IPS-18a (cell line): ENCODE data around the gene GRIP2.

Source experiments
- H3K27ac ChIP-seq: one replicate; pipeline ENCODE4 v1.5.1; 2013; ENCODE audit warnings: low read length
- H3K27me3 ChIP-seq: one replicate; pipeline ENCODE4 v1.6.1; 2013; ENCODE audit warnings: mild to moderate bottlenecking, low read length; ENCODE audit not compliant: control insufficient read depth, insufficient read depth
- H3K36me3 ChIP-seq: one replicate; pipeline ENCODE4 v1.6.1; 2013; ENCODE audit warnings: low read depth, low read length; ENCODE audit not compliant: control insufficient read depth
- H3K4me1 ChIP-seq: one replicate; pipeline ENCODE4 v1.6.1; 2013; ENCODE audit warnings: low read depth, low read length; ENCODE audit not compliant: control insufficient read depth
- H3K4me3 ChIP-seq: one replicate; pipeline ENCODE4 v1.5.1; 2013; ENCODE audit warnings: low read length
- H3K9ac ChIP-seq: one replicate; pipeline ENCODE4 v1.6.1; 2013; ENCODE audit warnings: mild to moderate bottlenecking, low read length, moderate library complexity
- H3K9me3 ChIP-seq: one replicate; pipeline ENCODE4 v1.6.1; 2013; ENCODE audit warnings: low read depth, low read length; ENCODE audit not compliant: control insufficient read depth

Gene GRIP2

DNA sequence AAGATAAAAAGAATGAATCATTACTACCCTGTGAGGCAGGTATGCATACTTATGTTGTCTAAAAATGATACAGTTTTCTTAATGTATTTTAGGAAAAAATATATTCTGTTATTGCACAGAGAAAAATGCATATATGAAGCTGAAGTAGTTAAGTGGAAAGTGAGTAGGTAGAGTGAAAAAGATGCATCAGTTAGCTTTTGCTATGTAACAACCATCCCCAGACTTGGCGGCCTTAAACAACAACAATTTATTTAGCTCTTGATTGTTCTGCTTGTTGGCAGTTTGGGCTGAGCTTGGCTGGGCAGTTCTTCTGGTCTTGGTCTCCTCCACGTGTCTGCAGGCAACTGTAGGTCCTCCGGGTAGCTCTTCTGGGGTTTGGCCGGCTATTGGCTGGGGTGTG lies 92.1 kb downstream of the GRIP2 start:
- H3K9ac ChIP-seq, result no peak overlapping the region
- no peaks in the 10 kb centered on the region for H3K4me1 ChIP-seq
- no peak overlapping the region for H3K27ac ChIP-seq
- H3K9me3 ChIP-seq, result no peaks in the 10 kb centered on the region
- H3K4me3 ChIP-seq, result no peak overlapping the region
- H3K27me3 ChIP-seq, result no peaks in the 10 kb centered on the region
- peaks cover 65% of the 10 kb centered on the region for H3K36me3 ChIP-seq

- Histone ChIP-seq H3K27ac (no peak overlapping the region), H3K27me3 (no peaks in the 10 kb centered on the region), H3K36me3 (peaks cover 64% of the 10 kb centered on the region), H3K4me3 (no peak overlapping the region), H3K9me3 (no peaks in the 10 kb centered on the region), H3K4me1 (no peaks in the 10 kb centered on the region), H3K9ac (no peak overlapping the region)
Observed at GRCh38 chr3:14446988-14447570, 93.1 kb downstream of the GRIP2 start.

DNA sequence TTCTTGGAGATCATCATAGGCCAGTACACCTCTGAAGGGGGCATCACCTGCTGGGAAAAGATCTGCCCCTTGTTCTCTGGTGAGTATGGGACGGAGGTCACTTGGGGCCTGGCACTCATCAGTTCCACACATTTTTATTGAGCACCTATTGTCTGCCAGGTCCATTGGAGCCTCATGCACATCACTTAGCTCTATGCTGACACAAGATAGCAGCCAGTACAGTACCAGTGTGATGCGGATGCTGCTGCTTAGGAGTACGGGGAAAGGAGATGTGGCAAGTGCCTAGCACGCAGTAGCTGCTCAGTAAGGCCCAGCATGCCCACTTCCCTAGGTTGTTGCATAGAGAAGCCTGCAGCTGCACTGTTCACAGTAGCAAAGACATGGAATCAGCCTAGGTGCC lies 94.4 kb downstream of the GRIP2 start:
- Histone ChIP-seq H3K36me3 (peaks cover 51% of the 10 kb centered on the region), H3K9me3 (no peaks in the 10 kb centered on the region), H3K4me1 (peaks cover 2% of the 10 kb centered on the region), H3K27ac (no peak overlapping the region), H3K27me3 (no peaks in the 10 kb centered on the region), H3K4me3 (no peak overlapping the region), H3K9ac (no peak overlapping the region)

GRCh38 chr3:14444380-14444779 lies 95.8 kb downstream of the GRIP2 start:
- H3K27ac ChIP-seq, result no peak overlapping the region
- H3K4me1 ChIP-seq, result peaks cover 9% of the 10 kb centered on the region
- H3K9ac ChIP-seq, result no peak overlapping the region
- H3K36me3 ChIP-seq, result peaks cover 45% of the 10 kb centered on the region
- no peaks in the 10 kb centered on the region for H3K9me3 ChIP-seq
- H3K27me3 ChIP-seq, result no peaks in the 10 kb centered on the region
- no peak overlapping the region for H3K4me3 ChIP-seq

- Histone ChIP-seq H3K4me1 (peaks cover 9% of the 10 kb centered on the region), H3K9me3 (no peaks in the 10 kb centered on the region), H3K27ac (no peak overlapping the region), H3K4me3 (no peak overlapping the region), H3K27me3 (no peaks in the 10 kb centered on the region), H3K36me3 (peaks cover 21% of the 10 kb centered on the region), H3K9ac (no peak overlapping the region)
Observed at GRCh38 chr3:14441920-14442300, 98.2 kb downstream of the GRIP2 start.

GRCh38 chr3:14441240-14441919 lies 98.8 kb downstream of the GRIP2 start:
- H3K27me3 ChIP-seq, result no peaks in the 10 kb centered on the region
- H3K9ac ChIP-seq, result no peak overlapping the region
- no peak overlapping the region for H3K4me3 ChIP-seq
- peaks cover 16% of the 10 kb centered on the region for H3K36me3 ChIP-seq
- H3K4me1 ChIP-seq, result peaks cover 9% of the 10 kb centered on the region
- no peak overlapping the region for H3K27ac ChIP-seq
- H3K9me3 ChIP-seq, result no peaks in the 10 kb centered on the region

- H3K27ac ChIP-seq, result no peak overlapping the region
- H3K4me1 ChIP-seq, result peaks cover 9% of the 10 kb centered on the region
- H3K36me3 ChIP-seq, result peaks cover 9% of the 10 kb centered on the region
- H3K9ac ChIP-seq, result no peak overlapping the region
- H3K27me3 ChIP-seq, result no peaks in the 10 kb centered on the region
- no peak overlapping the region for H3K4me3 ChIP-seq
- H3K9me3 ChIP-seq, result no peaks in the 10 kb centered on the region
Observed at GRCh38 chr3:14440531-14441239, 99.5 kb downstream of the GRIP2 start.

DNA sequence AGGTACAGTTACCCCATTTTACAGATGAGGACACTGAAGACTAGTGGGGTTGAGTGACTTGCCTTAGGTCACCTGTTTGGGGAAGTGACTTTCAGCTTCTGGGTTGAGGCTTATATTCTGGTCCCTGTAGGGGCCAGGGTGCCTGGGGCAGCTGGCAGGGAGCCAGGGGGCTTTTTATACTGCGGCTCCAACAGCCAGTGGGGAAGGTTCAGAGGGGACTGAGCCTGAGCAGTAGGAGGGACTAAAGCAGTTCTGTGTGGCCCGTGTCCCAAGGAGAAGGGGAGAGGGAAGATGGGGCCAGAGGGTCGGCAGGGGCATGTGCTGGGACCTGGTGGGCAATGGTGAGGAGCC lies 100.0 kb downstream of the GRIP2 start:
- Histone ChIP-seq H3K9me3 (no peaks in the 10 kb centered on the region), H3K27ac (no peak overlapping the region), H3K27me3 (no peaks in the 10 kb centered on the region), H3K4me1 (peaks cover 9% of the 10 kb centered on the region), H3K4me3 (no peak overlapping the region), H3K36me3 (peaks cover 6% of the 10 kb centered on the region), H3K9ac (no peak overlapping the region)

DNA sequence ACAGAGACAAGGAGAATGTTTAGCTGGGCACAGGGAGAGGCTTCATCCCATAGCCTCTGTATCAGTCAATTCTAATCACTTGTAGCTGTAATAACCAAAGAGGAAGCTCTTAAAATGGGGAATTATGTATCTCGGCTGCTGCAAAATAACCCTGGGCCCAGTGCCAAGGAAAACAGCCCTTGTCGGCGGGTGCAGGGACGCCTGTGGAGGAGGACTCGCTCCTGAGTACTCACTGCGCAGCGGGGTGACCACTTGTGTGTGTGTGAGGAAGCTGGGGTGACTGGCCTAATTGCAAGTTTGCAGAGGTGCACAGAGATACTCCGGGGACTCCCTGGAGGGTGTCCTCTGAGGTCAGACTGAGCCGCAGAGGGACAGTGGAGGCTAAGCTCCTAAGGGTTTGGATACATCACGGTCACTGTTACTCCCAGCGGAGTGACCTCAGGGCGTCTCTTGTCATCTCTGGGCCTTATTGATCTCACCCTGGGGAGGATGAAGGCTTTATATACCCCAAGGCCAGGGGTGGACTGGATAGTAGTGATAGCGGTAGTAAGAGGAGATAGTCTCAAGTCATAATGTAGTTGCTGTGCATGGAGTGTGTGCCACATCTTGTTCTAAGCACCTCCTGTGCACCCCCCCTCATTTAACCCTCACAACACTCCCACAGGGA lies 100.5 kb downstream of the GRIP2 start:
- Histone ChIP-seq H3K27ac (no peak overlapping the region), H3K36me3 (peaks cover 6% of the 10 kb centered on the region), H3K9me3 (no peaks in the 10 kb centered on the region), H3K4me1 (peaks cover 9% of the 10 kb centered on the region), H3K9ac (no peak overlapping the region), H3K4me3 (no peak overlapping the region), H3K27me3 (no peaks in the 10 kb centered on the region)
